GM12872 (cell line): ENCODE measurements around the gene CAND2.
A peak's percentile ranks its signal among the peaks of the same experiment; 100 is the strongest.

ENCODE experiments used
- CTCF ChIP-seq: IDR thresholded peaks from 3 replicates; pipeline ENCODE4 v1.5.1; 2011; ENCODE audit warnings: low read depth, mild to moderate bottlenecking, low read length, moderate library complexity; ENCODE audit not compliant: insufficient read depth

Gene CAND2

GRCh38 chr3:12875857-12876836, 79.7 kb downstream of the CAND2 start:
- 0 out of 3 replicates have a peak, but pooled peaks have one; percentile 15 for TF ChIP-seq CTCF

GRCh38 chr3:12877040-12877439, 80.6 kb downstream of the CAND2 start:
- no peak for TF ChIP-seq CTCF

GRCh38 chr3:12878141-12878574, 81.7 kb downstream of the CAND2 start:
- TF ChIP-seq CTCF: no peak

- TF ChIP-seq CTCF: no peak
These were observed 82.8 kb downstream of the CAND2 start for GRCh38 chr3:12879191-12879815.

GRCh38 chr3:12881858-12882257, 85.4 kb downstream of the CAND2 start:
- TF ChIP-seq CTCF: peak; percentile 38; the same call in 2 of the 3 replicates

GRCh38 chr3:12882336-12883310, 86.1 kb downstream of the CAND2 start:
- TF ChIP-seq CTCF: no peak
